ENCODE results near the gene RIPOR2. TPM values are rescaled to one million over a fixed set of nuclear protein-coding genes. Genes with fewer than 3 reads are reported as not detected.

Gene RIPOR2
- total RNA-seq, 1 experiment from 2014 or later = 5.0 TPM

DNA sequence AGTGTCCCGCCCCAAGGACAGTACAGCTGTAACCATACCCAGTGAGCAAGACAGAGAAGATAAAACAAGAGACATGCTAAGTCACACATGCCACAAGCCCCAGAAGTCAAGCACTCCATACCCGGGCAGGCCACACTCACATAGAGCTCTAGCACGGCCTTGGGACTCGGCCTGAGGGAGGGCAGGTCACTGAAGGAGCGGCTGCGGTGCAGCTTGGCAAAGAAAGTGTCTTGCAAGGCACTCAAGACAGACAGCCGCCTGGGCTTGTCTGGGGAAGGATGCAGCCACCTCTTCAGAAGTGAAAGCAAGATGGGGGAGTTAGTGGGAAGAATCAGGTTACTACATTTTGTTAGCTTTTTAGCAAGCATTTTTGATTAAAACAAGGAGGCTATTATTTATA, 88.4 kb downstream of the RIPOR2 start:
- H3K36me3 Mint-ChIP-seq (ENCODE audit: insufficient read depth in 1 of 3, low read depth in 3 of 3) = peaks cover 15 to 28% (median 27%) of the 10 kb centered on the region in 3 experiments; a peak in 6 of 7 replicates
- TF ChIP-seq, protein P1, sequence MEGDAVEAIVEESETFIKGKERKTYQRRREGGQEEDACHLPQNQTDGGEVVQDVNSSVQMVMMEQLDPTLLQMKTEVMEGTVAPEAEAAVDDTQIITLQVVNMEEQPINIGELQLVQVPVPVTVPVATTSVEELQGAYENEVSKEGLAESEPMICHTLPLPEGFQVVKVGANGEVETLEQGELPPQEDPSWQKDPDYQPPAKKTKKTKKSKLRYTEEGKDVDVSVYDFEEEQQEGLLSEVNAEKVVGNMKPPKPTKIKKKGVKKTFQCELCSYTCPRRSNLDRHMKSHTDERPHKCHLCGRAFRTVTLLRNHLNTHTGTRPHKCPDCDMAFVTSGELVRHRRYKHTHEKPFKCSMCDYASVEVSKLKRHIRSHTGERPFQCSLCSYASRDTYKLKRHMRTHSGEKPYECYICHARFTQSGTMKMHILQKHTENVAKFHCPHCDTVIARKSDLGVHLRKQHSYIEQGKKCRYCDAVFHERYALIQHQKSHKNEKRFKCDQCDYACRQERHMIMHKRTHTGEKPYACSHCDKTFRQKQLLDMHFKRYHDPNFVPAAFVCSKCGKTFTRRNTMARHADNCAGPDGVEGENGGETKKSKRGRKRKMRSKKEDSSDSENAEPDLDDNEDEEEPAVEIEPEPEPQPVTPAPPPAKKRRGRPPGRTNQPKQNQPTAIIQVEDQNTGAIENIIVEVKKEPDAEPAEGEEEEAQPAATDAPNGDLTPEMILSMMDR (conservative IDR thresholded peaks at IDR 0.05) = no peak

More for the DNA sequence above, 88.4 kb downstream of the RIPOR2 start:
- H3K27me3 Mint-ChIP-seq (ENCODE audit: low read depth) = no peaks in the 10 kb centered on the region
- Histone ChIP-seq H2BK5ac (ENCODE audit: insufficient read length, low read length) (no peak overlapping the region), H3K79me2 (ENCODE audit: insufficient read depth, low read length) (no peaks in the 10 kb centered on the region), H4K20me1 (ENCODE audit: control insufficient read depth, insufficient read depth, insufficient read length) (no peaks in the 10 kb centered on the region), H3K18ac (ENCODE audit: insufficient read length, low read depth, low read length) (no peak overlapping the region), H2BK12ac (ENCODE audit: insufficient read length, low read depth, low read length) (no peak overlapping the region), H3K9ac (ENCODE audit: extremely low read depth, insufficient read length, low read length) (no peak overlapping the region), H3K14ac (ENCODE audit: insufficient read depth, low read length) (no peak overlapping the region), H4K8ac (replicated peaks; ENCODE audit: insufficient read length, low read depth, low read length) (no peak overlapping the region), H3K9me3 (ENCODE audit: control insufficient read depth, low read depth, low read length) (no peaks in the 10 kb centered on the region), H2BK20ac (ENCODE audit: low read depth, low read length, poor library complexity, severe bottlenecking) (no peak overlapping the region), H2BK120ac (ENCODE audit: low read depth, low read length, poor library complexity, severe bottlenecking) (no peak overlapping the region), H2BK15ac (ENCODE audit: low read depth, low read length) (no peak overlapping the region), H3K27me3 (ENCODE audit: insufficient read depth, low read length) (no peaks in the 10 kb centered on the region), H3K23me2 (ENCODE audit: insufficient read length, low read depth, low read length, poor library complexity, severe bottlenecking) (no peaks in the 10 kb centered on the region), H2AK5ac (ENCODE audit: insufficient read length, low read length) (no peak overlapping the region), H4K91ac (ENCODE audit: insufficient read length, low read depth, low read length) (no peak overlapping the region), H3K79me1 (ENCODE audit: insufficient read depth, low read depth, low read length, poor library complexity, severe bottlenecking) (no peaks in the 10 kb centered on the region), H3K23ac (ENCODE audit: insufficient read length, low read depth, low read length) (no peak overlapping the region), H3K4me1 (ENCODE audit: insufficient read depth, low read length) (no peaks in the 10 kb centered on the region), H3K27ac (ENCODE audit: insufficient read length, low read depth, low read length) (no peak overlapping the region), H3K4ac (ENCODE audit: low read depth, low read length) (no peak overlapping the region), H3K56ac (ENCODE audit: insufficient read length, low read depth, low read length) (no peak overlapping the region), H3K4me2 (ENCODE audit: insufficient read depth, insufficient read length, low read length) (no peak overlapping the region), H3T11ph (ENCODE audit: low read length) (no peak overlapping the region), H2AFZ (ENCODE audit: low read length) (no peak overlapping the region), H4K5ac (ENCODE audit: insufficient read length, low read depth, low read length) (no peak overlapping the region)
- no peak for DNase-seq
- no peak overlapping the region for H3K4me3 Mint-ChIP-seq
- peaks cover 2 to 8% of the 10 kb centered on the region in 2 experiments; a peak in 3 of 4 replicates for H3K4me1 Mint-ChIP-seq
- no CpG with 5 or more reads among the region's 7 CpGs for WGBS (ENCODE audit: extremely low coverage, insufficient read length, low lambda C conversion rate)
- H3K9me3 Mint-ChIP-seq = no peaks in the 10 kb centered on the region
- peak overlapping the region in 2 of 3 experiments; percentile 8 to 27; a peak in 3 of 7 replicates for H3K27ac Mint-ChIP-seq

Measured in H9 (cell line).